GM13976 (cell line): ENCODE data around the gene CA5A.

ENCODE experiments used
- DNase-seq: peaks from one replicate; pipeline ENCODE4 v3.0.0; 2012; ENCODE audit warnings: low spot score
- in situ Hi-C: fragments of 300-500 bp; cut with MboI; formaldehyde crosslinking; loops from one replicate; pipeline ENCODE4 v1.12.0; 2022; ENCODE audit warnings: low sequenced_read_pairs, mixed read lengths, inconsistent platforms; ENCODE audit not compliant: unreplicated experiment
- TF ChIP-seq, protein P1 (sequence below): IDR thresholded peaks from 2 replicates; pipeline ENCODE4 v1.5.1; 2012; ENCODE audit warnings: borderline replicate concordance, mild to moderate bottlenecking; ENCODE audit not compliant: insufficient read depth; ENCODE audit errors: extremely low read depth, missing control alignments, control extremely low read depth

CA5A gene

DNA sequence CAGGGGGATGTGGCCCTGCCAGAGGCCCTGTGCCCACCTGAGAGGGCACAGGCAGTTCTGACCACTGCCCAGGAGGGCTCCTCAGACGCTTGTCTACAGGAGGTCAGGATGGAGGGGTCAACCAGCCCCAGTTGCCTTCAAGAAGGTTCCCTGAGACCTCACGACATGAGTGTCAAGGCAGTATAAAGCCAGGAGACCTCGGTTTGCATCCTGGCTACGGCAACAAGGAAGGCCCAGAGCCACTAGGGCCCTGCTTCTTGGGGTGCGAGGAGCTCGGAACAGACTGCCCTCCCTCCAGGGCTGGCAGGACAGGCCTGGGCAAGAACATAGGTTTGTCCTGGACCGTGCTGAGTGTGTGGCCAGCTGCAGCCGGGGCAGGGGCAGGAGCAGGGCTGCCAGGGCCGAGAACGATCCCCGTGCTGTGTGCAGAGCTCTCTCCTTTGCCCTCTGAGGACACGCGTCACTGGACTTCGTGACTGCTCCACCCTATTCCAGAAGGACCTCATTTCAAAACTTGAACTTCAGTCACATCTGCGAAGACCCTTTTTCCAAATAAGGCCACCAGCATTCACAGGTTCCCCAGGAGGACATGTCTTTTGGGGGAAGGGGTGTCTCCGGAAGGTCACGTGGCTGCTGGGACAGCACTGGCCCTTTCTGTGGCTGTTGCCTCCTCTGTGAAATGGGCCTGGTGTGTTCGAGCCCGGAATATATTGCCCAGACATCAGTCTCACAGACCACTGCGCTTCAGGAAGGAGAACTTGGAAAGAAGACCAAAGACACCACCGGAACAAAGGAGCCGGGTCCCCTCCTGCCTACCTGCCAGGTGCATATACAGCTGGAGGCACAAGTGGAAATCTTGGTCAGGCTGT is 94.8 kb downstream of the CA5A start:
- no peak for DNase-seq

GRCh38 chr16:87840271-87840978 is 95.9 kb downstream of the CA5A start:
- in situ Hi-C loops: no loop called here
- DNase-seq: no peak
- TF ChIP-seq, protein P1, sequence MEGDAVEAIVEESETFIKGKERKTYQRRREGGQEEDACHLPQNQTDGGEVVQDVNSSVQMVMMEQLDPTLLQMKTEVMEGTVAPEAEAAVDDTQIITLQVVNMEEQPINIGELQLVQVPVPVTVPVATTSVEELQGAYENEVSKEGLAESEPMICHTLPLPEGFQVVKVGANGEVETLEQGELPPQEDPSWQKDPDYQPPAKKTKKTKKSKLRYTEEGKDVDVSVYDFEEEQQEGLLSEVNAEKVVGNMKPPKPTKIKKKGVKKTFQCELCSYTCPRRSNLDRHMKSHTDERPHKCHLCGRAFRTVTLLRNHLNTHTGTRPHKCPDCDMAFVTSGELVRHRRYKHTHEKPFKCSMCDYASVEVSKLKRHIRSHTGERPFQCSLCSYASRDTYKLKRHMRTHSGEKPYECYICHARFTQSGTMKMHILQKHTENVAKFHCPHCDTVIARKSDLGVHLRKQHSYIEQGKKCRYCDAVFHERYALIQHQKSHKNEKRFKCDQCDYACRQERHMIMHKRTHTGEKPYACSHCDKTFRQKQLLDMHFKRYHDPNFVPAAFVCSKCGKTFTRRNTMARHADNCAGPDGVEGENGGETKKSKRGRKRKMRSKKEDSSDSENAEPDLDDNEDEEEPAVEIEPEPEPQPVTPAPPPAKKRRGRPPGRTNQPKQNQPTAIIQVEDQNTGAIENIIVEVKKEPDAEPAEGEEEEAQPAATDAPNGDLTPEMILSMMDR: no peak

More for the DNA sequence above, 94.8 kb downstream of the CA5A start:
- TF ChIP-seq, protein P1: no peak
- in situ Hi-C loops: no loop called here

GRCh38 chr16:87839542-87840270 is 96.6 kb downstream of the CA5A start:
- in situ Hi-C loops: no loop called here
- TF ChIP-seq, protein P1: no peak
- no peak for DNase-seq

- TF ChIP-seq, protein P1: no peak
- DNase-seq: no peak
These were observed 97.4 kb downstream of the CA5A start for GRCh38 chr16:87838643-87839541.

More at GRCh38 chr16:87838643-87839541, 97.4 kb downstream of the CA5A start:
- in situ Hi-C loops: no loop called here
